HepG2 (cell line): Measurements from ENCODE around the gene SEMA6D. TPM values are rescaled to one million over a fixed set of nuclear protein-coding genes. Genes with fewer than 3 reads are reported as not detected.

ENCODE experiments used
- ATAC-seq: fragments of 200-7000 bp; cut with Tn5 transposase; 3 replicates; pipeline ENCODE4 v1.9.1; 2020; ENCODE audit warnings: mild to moderate bottlenecking, moderate library complexity
- BruUV-seq: library from RNA; stranded (reverse); fragments of 400-500 nt; replicated peaks from 2 replicates; lab custom pipeline; 2021; lab: Mats Ljungman, UMichigan
- CTCF ChIA-PET: fragments of 300-600 bp; formaldehyde crosslinking; extraction: SDS; loops from one replicate; lab custom pipeline; 2021; ENCODE audit warnings: low total read pairs, inconsistent platforms, low intra/inter-chr PET ratio; lab: Yijun Ruan, JAX
- POLR2A ChIA-PET: fragments of 350-600 bp; sonication (Branson Sonifier 250); formaldehyde crosslinking; loops from one replicate; lab custom pipeline; 2020; ENCODE audit warnings: antibody characterized with exemption, inconsistent platforms; lab: Yijun Ruan, JAX
- DNase-seq: peaks from one replicate; pipeline ENCODE4 v3.0.0-alpha.2; 2015; ENCODE audit warnings: low spot score
- FAIRE-seq: peaks from 3 replicates; lab custom pipeline; 2011; peaks lifted over from hg19 to GRCh38; lab: Jason Lieb, UNC
- H2AFZ ChIP-seq: one replicate; pipeline ENCODE4 v1.6.1; 2011; ENCODE audit warnings: low read length, inconsistent platforms
- H3K27ac ChIP-seq: fragments of 300-600 bp; 3 replicates; pipeline ENCODE4 v1.8.0; 2011; ENCODE audit warnings: mixed run types, mild to moderate bottlenecking, mixed read lengths, low read length, inconsistent platforms; ENCODE audit not compliant: insufficient read depth; ENCODE audit errors: extremely low read length
- H3K27me3 ChIP-seq, 2 experiments: fragments of 200-600 bp in 1 of 2; 2 replicates in 1 of 2; 3 replicates in 1 of 2; pipeline versions ENCODE4 v1.6.0 to v1.8.0; 2011; ENCODE audit warnings: low read length in 2 of 2, mild to moderate bottlenecking in 2 of 2, moderate library complexity in 2 of 2, inconsistent platforms in 1 of 2; ENCODE audit not compliant: insufficient read depth in 2 of 2, control insufficient read depth in 1 of 2
- H3K36me3 ChIP-seq, 2 experiments: fragments of 200-600 bp in 1 of 2; replicated peaks in 1 of 2; 2 replicates in 1 of 2; 3 replicates in 1 of 2; pipeline versions ENCODE4 v1.5.1 to v1.8.0; 2011; ENCODE audit warnings: low read length in 2 of 2, inconsistent platforms in 1 of 2; ENCODE audit not compliant: insufficient read depth in 2 of 2, control insufficient read depth in 1 of 2
- H3K4me1 ChIP-seq: 2 replicates; pipeline ENCODE4 v1.5.1; 2012; ENCODE audit warnings: low read length, inconsistent platforms; ENCODE audit not compliant: insufficient read depth
- H3K4me2 ChIP-seq: 2 replicates; pipeline ENCODE4 v1.6.0; 2011; ENCODE audit warnings: low read depth, low read length, inconsistent platforms
- H3K4me3 ChIP-seq, 3 experiments: fragments of 200-600 bp in 1 of 3; sonication (generic), shearing (Covaris generic) in 1 of 3; replicated peaks in 1 of 3; 2 replicates each; pipeline ENCODE4 v1.5.1; 2011 to 2016; ENCODE audit warnings: low read length in 3 of 3, inconsistent platforms in 2 of 3, low read depth in 2 of 3, mild to moderate bottlenecking in 2 of 3, control low read depth in 1 of 3, mixed read lengths in 1 of 3; ENCODE audit not compliant: insufficient read depth in 1 of 3
- H3K79me2 ChIP-seq: one replicate; pipeline ENCODE4 v1.6.1; 2011; ENCODE audit warnings: low read length, inconsistent platforms; ENCODE audit not compliant: insufficient read depth
- H3K9ac ChIP-seq: 2 replicates; pipeline ENCODE4 v1.6.0; 2011; ENCODE audit warnings: mild to moderate bottlenecking, low read depth, low read length, inconsistent platforms; ENCODE audit not compliant: insufficient read depth
- H3K9me3 ChIP-seq: 2 replicates; pipeline ENCODE4 v1.5.1; 2012; ENCODE audit warnings: mild to moderate bottlenecking, low read length
- H4K20me1 ChIP-seq: 2 replicates; pipeline ENCODE4 v1.6.0; 2011; ENCODE audit warnings: inconsistent platforms, mild to moderate bottlenecking, low read length, moderate library complexity; ENCODE audit not compliant: insufficient read depth
- GLI4 ChIP-seq: sonication (generic); formaldehyde crosslinking; IDR thresholded peaks from 2 replicates; pipeline ENCODE4 v1.5.1; 2020; ENCODE audit warnings: missing genetic modification reagents, mild to moderate bottlenecking, moderate library complexity, borderline replicate concordance
- JUNB ChIP-seq: sonication (generic); formaldehyde crosslinking; IDR thresholded peaks from 2 replicates; pipeline ENCODE4 v1.8.0; 2022; ENCODE audit warnings: missing genetic modification reagents, mild to moderate bottlenecking, borderline replicate concordance
- KLF6 ChIP-seq: IDR thresholded peaks from 2 replicates; pipeline ENCODE4 v1.8.0; 2016; ENCODE audit warnings: missing biosample characterization, missing genetic modification reagents
- RXRA ChIP-seq: sonication (generic); formaldehyde crosslinking; IDR thresholded peaks from 2 replicates; pipeline ENCODE4 v1.5.1; 2020; ENCODE audit warnings: missing genetic modification reagents
- SAP130 ChIP-seq: IDR thresholded peaks from 2 replicates; pipeline ENCODE4 v1.6.1; 2016; ENCODE audit warnings: low read depth
- ZNF777 ChIP-seq: sonication (generic); formaldehyde crosslinking; IDR thresholded peaks from 2 replicates; pipeline ENCODE4 v1.4.0; 2020; ENCODE audit warnings: missing genetic modification reagents
- WGBS: methylation state at CpG from one replicate; pipeline ENCODE4 v1.1.6; 2017; ENCODE audit warnings: low lambda C conversion rate; 5-methylcytosine and 5-hydroxymethylcytosine counted together
- in situ Hi-C: cut with HindIII; loops from 2 replicates; pipeline ENCODE4 v1.10.0; 2017; ENCODE audit warnings: low pct_unique_long_range_greater_than_20kb; ENCODE audit not compliant: extremely low pct_ligation_motif_present
- intact Hi-C: fragments of 100-400 bp; cut with micrococcal nuclease; formaldehyde crosslinking; loops from one replicate; pipeline ENCODE4 v1.10.0; 2022; ENCODE audit not compliant: unreplicated experiment
- polyA plus RNA-seq, 8 experiments: library from polyadenylated mRNA; depleted of rRNA in 3 of 8; stranded (reverse) in 7 of 8; unstranded in 1 of 8; fragments of >200 nt; fragmentation: Illumina TruSeq in 4 of 8; extraction: Trizol in 4 of 8; gene quantifications; 2 replicates each; pipeline versions ENCODE4 v1.2.1 to v1.2.3, GENCODE V29; 2011 to 2016; ENCODE audit warnings: low read depth in 4 of 8, missing spikeins in 1 of 8, mixed read lengths in 1 of 8; ENCODE audit not compliant: insufficient read depth in 1 of 8
- total RNA-seq, 5 experiments: library from RNA; depleted of rRNA; stranded (reverse); fragments of >200 nt; fragmentation: Illumina TruSeq; extraction: Trizol; gene quantifications; 2 replicates each; pipeline ENCODE4 v1.2.3, GENCODE V29; 2016; ENCODE audit warnings: low read depth in 1 of 5
- TF ChIP-seq, protein P1 (sequence below): sonication (generic); formaldehyde crosslinking; IDR thresholded peaks from 2 replicates; pipeline ENCODE4 v1.5.0; 2020; ENCODE audit warnings: missing genetic modification reagents
- TF ChIP-seq, protein P2 (sequence below): sonication (generic); formaldehyde crosslinking; IDR thresholded peaks from 2 replicates; pipeline ENCODE4 v1.8.1; 2023; ENCODE audit warnings: missing genetic modification reagents, mild to moderate bottlenecking, borderline replicate concordance
- TF ChIP-seq, protein P3 (sequence below): sonication (generic); formaldehyde crosslinking; conservative IDR thresholded peaks from 2 replicates; pipeline ENCODE4 v1.8.0; 2022; ENCODE audit warnings: mild to moderate bottlenecking, moderate library complexity, missing genetic modification reagents
- TF ChIP-seq, protein P4 (sequence below): sonication (generic); formaldehyde crosslinking; IDR thresholded peaks from 2 replicates; pipeline ENCODE4 v1.4.0; 2020; ENCODE audit warnings: missing genetic modification reagents, low read depth, mild to moderate bottlenecking, borderline replicate concordance

SEMA6D gene
- total and polyA plus RNA-seq, 2 of the 13 experiments (the other 11 are each of a cell fraction or from before 2014, with no cell fraction given), result not detected

DNA sequence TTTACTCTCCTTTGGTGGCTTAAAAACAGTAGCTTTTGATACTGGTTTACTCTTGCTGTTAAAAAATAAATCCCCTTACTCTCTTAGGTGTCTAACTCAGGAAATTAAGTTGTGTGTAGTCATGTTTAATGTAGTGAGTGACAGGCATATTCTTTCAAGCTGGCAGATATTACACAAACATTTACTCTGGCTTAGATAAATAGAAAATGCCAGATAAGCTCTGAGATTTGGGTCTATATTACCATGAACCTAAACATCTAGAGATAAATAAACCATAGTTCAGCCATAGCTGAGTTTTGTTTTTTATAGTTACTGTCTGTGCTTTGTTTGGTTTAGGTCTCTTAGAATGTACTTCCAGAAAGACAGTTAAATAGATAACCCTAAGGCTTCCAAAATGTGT lies 2.4 kb downstream of the SEMA6D start (continued):
- TF ChIP-seq, protein P1, sequence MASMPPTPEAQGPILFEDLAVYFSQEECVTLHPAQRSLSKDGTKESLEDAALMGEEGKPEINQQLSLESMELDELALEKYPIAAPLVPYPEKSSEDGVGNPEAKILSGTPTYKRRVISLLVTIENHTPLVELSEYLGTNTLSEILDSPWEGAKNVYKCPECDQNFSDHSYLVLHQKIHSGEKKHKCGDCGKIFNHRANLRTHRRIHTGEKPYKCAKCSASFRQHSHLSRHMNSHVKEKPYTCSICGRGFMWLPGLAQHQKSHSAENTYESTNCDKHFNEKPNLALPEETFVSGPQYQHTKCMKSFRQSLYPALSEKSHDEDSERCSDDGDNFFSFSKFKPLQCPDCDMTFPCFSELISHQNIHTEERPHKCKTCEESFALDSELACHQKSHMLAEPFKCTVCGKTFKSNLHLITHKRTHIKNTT, result no peak
- TF ChIP-seq, protein P2, sequence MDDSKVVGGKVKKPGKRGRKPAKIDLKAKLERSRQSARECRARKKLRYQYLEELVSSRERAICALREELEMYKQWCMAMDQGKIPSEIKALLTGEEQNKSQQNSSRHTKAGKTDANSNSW (CRISPR knock-in tag), result no peak
- no peak for TF ChIP-seq GLI4 (CRISPR knock-in tag)

DNA sequence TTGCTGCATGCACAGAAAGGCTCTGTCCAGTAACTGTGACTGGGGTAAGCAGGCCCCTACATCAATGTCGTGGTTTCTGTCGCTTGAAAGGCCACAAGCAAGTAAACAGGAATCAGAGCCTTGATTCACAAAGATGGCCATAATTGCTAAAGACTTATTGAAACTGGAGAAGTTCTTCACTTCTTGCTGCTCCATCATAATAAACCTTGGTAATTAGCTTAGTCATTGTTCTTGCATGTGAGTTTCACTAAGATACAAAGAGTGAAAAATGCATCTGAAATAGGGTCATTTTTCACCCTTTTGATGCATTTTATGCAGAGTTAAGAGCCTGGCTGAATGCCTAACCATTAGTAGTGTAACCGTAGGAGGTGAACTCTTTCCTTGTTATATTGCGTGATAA lies 3.2 kb downstream of the SEMA6D start:
- Histone ChIP-seq H3K4me3 (no peak overlapping the region), H3K9me3 (no peaks in the 10 kb centered on the region)

More for the DNA sequence above, 3.2 kb downstream of the SEMA6D start:
- H2AFZ ChIP-seq, result no peak overlapping the region
- no peak overlapping the region for H3K27ac ChIP-seq
- ChIA-PET CTCF (no interaction called here), POLR2A (no interaction called here)
- in situ Hi-C loops, result no loop called here
- BruUV-seq, result no TSS peak
- FAIRE-seq, result no peak
- intact Hi-C loops, result loop anchor here (5.0 kb wide), 1 partner anchor 1812 kb away; no protein-coding TSS in a partner anchor
- 18% methylated on average over 4 of the region's 4 CpGs for WGBS
- ATAC-seq, result no peak
- H3K36me3 ChIP-seq, result no peaks in the 10 kb centered on the region
- no peaks in the 10 kb centered on the region for H4K20me1 ChIP-seq
- H3K4me2 ChIP-seq, result no peak overlapping the region
- H3K9ac ChIP-seq, result no peak overlapping the region
- no peaks in the 10 kb centered on the region for H3K79me2 ChIP-seq
- no peak for TF ChIP-seq KLF6 (CRISPR knock-in tag)
- no peak for TF ChIP-seq JUNB (CRISPR knock-in tag)
- TF ChIP-seq, protein P3, sequence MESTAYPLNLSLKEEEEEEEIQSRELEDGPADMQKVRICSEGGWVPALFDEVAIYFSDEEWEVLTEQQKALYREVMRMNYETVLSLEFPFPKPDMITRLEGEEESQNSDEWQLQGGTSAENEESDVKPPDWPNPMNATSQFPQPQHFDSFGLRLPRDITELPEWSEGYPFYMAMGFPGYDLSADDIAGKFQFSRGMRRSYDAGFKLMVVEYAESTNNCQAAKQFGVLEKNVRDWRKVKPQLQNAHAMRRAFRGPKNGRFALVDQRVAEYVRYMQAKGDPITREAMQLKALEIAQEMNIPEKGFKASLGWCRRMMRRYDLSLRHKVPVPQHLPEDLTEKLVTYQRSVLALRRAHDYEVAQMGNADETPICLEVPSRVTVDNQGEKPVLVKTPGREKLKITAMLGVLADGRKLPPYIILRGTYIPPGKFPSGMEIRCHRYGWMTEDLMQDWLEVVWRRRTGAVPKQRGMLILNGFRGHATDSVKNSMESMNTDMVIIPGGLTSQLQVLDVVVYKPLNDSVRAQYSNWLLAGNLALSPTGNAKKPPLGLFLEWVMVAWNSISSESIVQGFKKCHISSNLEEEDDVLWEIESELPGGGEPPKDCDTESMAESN, result no peak
- TF ChIP-seq SAP130, result no peak
- no peak for TF ChIP-seq RXRA (CRISPR knock-in tag)
- no peak for TF ChIP-seq ZNF777 (CRISPR knock-in tag)
- TF ChIP-seq, protein P4, sequence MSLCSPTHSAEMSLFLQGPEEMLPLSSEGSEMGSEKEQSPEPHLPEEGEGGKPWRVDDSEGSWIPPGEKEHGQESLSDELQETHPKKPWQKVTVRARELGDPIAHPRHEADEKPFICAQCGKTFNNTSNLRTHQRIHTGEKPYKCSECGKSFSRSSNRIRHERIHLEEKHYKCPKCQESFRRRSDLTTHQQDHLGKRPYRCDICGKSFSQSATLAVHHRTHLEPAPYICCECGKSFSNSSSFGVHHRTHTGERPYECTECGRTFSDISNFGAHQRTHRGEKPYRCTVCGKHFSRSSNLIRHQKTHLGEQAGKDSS, result no peak
- H3K4me1 ChIP-seq, result no peaks in the 10 kb centered on the region
- DNase-seq, result no peak
- peaks cover 2 to 32% of the 10 kb centered on the region in 2 experiments; a peak in 3 of 5 replicates for H3K27me3 ChIP-seq
